ENCODE measurements around the gene TRIM39.
"Not testable (repeated sequence)": the region's sequence is repeated elsewhere in the genome, so short reads cannot be mapped to it uniquely, and the experiment has no call there.

TRIM39 gene

GRCh38 chr6:30326526-30327231 is at the start of gene TRIM39:
TSS of gene TRIM39 (plus strand) at chr6:30326927. CDS start at chr6:30329318, 2,391 bp downstream.
- peak; percentile 77 to 87 for DNase-seq (ENCODE audit: low read depth in 2 of 2)

- DNase-seq (ENCODE audit: low read depth in 2 of 2), result not testable (repeated sequence)
Observed at GRCh38 chr6:30280988-30281387, 45.7 kb upstream of the TRIM39 start.

- no peak for DNase-seq (ENCODE audit: low read depth in 2 of 2)
Observed at GRCh38 chr6:30282522-30282921, 44.2 kb upstream of the TRIM39 start.

- DNase-seq (ENCODE audit: low read depth in 2 of 2), result no peak
Observed at GRCh38 chr6:30283761-30284160, 43.0 kb upstream of the TRIM39 start.

- no peak for DNase-seq (ENCODE audit: low read depth in 2 of 2)
Observed at GRCh38 chr6:30287139-30287538, 39.6 kb upstream of the TRIM39 start.

GRCh38 chr6:30295837-30296236 is 30.9 kb upstream of the TRIM39 start:
- DNase-seq (ENCODE audit: low read depth in 2 of 2), result no peak

GRCh38 chr6:30304002-30304401 is 22.7 kb upstream of the TRIM39 start:
- no peak for DNase-seq (ENCODE audit: low read depth in 2 of 2)

GRCh38 chr6:30311101-30311500 is 15.6 kb upstream of the TRIM39 start:
- no peak for DNase-seq (ENCODE audit: low read depth in 2 of 2)

- no peak for DNase-seq (ENCODE audit: low read depth in 2 of 2)
Observed at GRCh38 chr6:30311671-30312070, 15.1 kb upstream of the TRIM39 start.

GRCh38 chr6:30312266-30312665 is 14.5 kb upstream of the TRIM39 start:
- no peak for DNase-seq (ENCODE audit: low read depth in 2 of 2)

- DNase-seq (ENCODE audit: low read depth in 2 of 2), result no peak
Observed at GRCh38 chr6:30312676-30313321, 13.9 kb upstream of the TRIM39 start.

- DNase-seq (ENCODE audit: low read depth in 2 of 2), result no peak
Observed at GRCh38 chr6:30315156-30315555, 11.6 kb upstream of the TRIM39 start.

GRCh38 chr6:30317913-30318589 is 8.7 kb upstream of the TRIM39 start:
- DNase-seq (ENCODE audit: low read depth in 2 of 2), result no peak

- DNase-seq (ENCODE audit: low read depth in 2 of 2), result no peak
Observed at GRCh38 chr6:30319146-30319835, 7.4 kb upstream of the TRIM39 start.

GRCh38 chr6:30321692-30322388 is 4.9 kb upstream of the TRIM39 start:
- DNase-seq (ENCODE audit: low read depth in 2 of 2), result no peak

- DNase-seq (ENCODE audit: low read depth in 2 of 2), result no peak
Observed at GRCh38 chr6:30322527-30323501, 3.9 kb upstream of the TRIM39 start.

GRCh38 chr6:30323806-30324205 is 2.9 kb upstream of the TRIM39 start:
- no peak for DNase-seq (ENCODE audit: low read depth in 2 of 2)

GRCh38 chr6:30325150-30325872 is 1.4 kb upstream of the TRIM39 start:
- DNase-seq (ENCODE audit: low read depth in 2 of 2), result no peak

- DNase-seq (ENCODE audit: low read depth in 2 of 2), result peak; percentile 63 to 78
Observed at GRCh38 chr6:30325873-30326525, 728 bp upstream of the TRIM39 start.

Measured in stimulated activated CD8-positive, alpha-beta memory T cell treated with anti-CD3 and anti-CD28 coated beads, Interleukin-2, amount 100 ng/mL, for 48 hours (primary cell).